SK-N-SH (cell line): ENCODE results near the gene ZNF865. TPM values are rescaled to one million over a fixed set of nuclear protein-coding genes. Genes with fewer than 3 reads are reported as not detected.

Experiments used
- CTCF ChIA-PET: fragments of 300-600, 350-600 bp; formaldehyde crosslinking; extraction: SDS; loops from one replicate; lab custom pipeline; 2021; lab: Yijun Ruan, JAX
- POLR2A ChIA-PET: fragments of 350-600 bp; sonication (Branson Sonifier 250); formaldehyde crosslinking; extraction: SDS; loops from one replicate; lab custom pipeline; 2020; ENCODE audit warnings: antibody characterized with exemption, inconsistent platforms; lab: Yijun Ruan, JAX
- DNase-seq: peaks from one replicate; pipeline ENCODE4 v3.0.0; 2012
- H2AFZ ChIP-seq: fragments of 200-600 bp; sonication (generic); 2 replicates; pipeline ENCODE4 v1.8.1; 2016; ENCODE audit warnings: antibody characterized with exemption, mild to moderate bottlenecking, low read depth
- H3F3A ChIP-seq: fragments of 200-600 bp; sonication (generic); replicated peaks from 2 replicates; pipeline ENCODE3; 2016; ENCODE audit warnings: antibody characterized with exemption, mild to moderate bottlenecking; ENCODE audit not compliant: insufficient read depth
- H3K27ac ChIP-seq, 2 experiments: fragments of 200-500 bp in 1 of 2; fragments of 200-600 bp in 1 of 2; sonication (Bioruptor generic) in 1 of 2; sonication (generic), shearing (Covaris generic) in 1 of 2; 2 replicates each; pipeline versions ENCODE4 v1.5.1 to v1.6.1; 2014 to 2016; ENCODE audit warnings: low read depth in 2 of 2, inconsistent platforms in 1 of 2, low read length in 1 of 2, mild to moderate bottlenecking in 1 of 2, mixed read lengths in 1 of 2
- H3K27me3 ChIP-seq: fragments of 200-600 bp; sonication (generic), shearing (Covaris generic); 2 replicates; pipeline ENCODE4 v1.6.1; 2016; ENCODE audit warnings: mixed run types; ENCODE audit not compliant: insufficient read depth
- H3K36me3 ChIP-seq, 2 experiments: fragments of 200-500 bp in 1 of 2; fragments of 200-600 bp in 1 of 2; sonication (Bioruptor generic) in 1 of 2; sonication (generic) in 1 of 2; replicated peaks in 1 of 2; 2 replicates each; pipeline versions ENCODE3 to v1.5.1; 2014 to 2016; ENCODE audit warnings: low read length in 1 of 2, mild to moderate bottlenecking in 1 of 2; ENCODE audit not compliant: insufficient read depth in 2 of 2, control insufficient read depth in 1 of 2
- H3K4me1 ChIP-seq, 2 experiments: fragments of 200-500 bp in 1 of 2; fragments of 200-600 bp in 1 of 2; sonication (Bioruptor generic) in 1 of 2; sonication (generic), shearing (Covaris generic) in 1 of 2; 2 replicates each; pipeline versions ENCODE4 v1.5.1 to v1.6.1; 2014 to 2016; ENCODE audit warnings: low read depth in 1 of 2, low read length in 1 of 2, mixed run types in 1 of 2; ENCODE audit not compliant: insufficient read depth in 2 of 2, control insufficient read depth in 1 of 2
- H3K4me2 ChIP-seq: fragments of 200-600 bp; sonication (generic), shearing (Covaris generic); 2 replicates; pipeline ENCODE4 v1.6.1; 2017; ENCODE audit warnings: mixed run types
- H3K4me3 ChIP-seq, 2 experiments: fragments of 200-500 bp in 1 of 2; fragments of 200-600 bp in 1 of 2; sonication (Bioruptor generic) in 1 of 2; sonication (generic), shearing (Covaris generic) in 1 of 2; 2 replicates each; pipeline versions ENCODE4 v1.5.1 to v1.8.1; 2014 to 2016; ENCODE audit warnings: low read depth in 2 of 2, inconsistent platforms in 1 of 2, low read length in 1 of 2, mild to moderate bottlenecking in 1 of 2, mixed read lengths in 1 of 2, moderate library complexity in 1 of 2
- H3K79me2 ChIP-seq: fragments of 200-600 bp; sonication (generic); 2 replicates; pipeline ENCODE4 v1.8.1; 2017; ENCODE audit warnings: mild to moderate bottlenecking; ENCODE audit not compliant: insufficient read depth
- H3K9ac ChIP-seq: fragments of 200-600 bp; sonication (generic); 2 replicates; pipeline ENCODE4 v1.6.1; 2017; ENCODE audit warnings: mixed run types
- H3K9me2 ChIP-seq: fragments of 200-600 bp; sonication (generic); 2 replicates; pipeline ENCODE4 v1.6.1; 2017; ENCODE audit warnings: mixed run types
- H3K9me3 ChIP-seq: fragments of 200-600 bp; sonication (generic); 2 replicates; pipeline ENCODE4 v1.6.1; 2017; ENCODE audit warnings: mixed run types, mild to moderate bottlenecking, moderate library complexity
- H4K20me1 ChIP-seq: fragments of 200-600 bp; sonication (generic); 2 replicates; pipeline ENCODE4 v1.6.1; 2017; ENCODE audit warnings: mild to moderate bottlenecking, mixed run types; ENCODE audit not compliant: insufficient read depth
- CHD2 ChIP-seq: fragments of 150-350 bp; IDR thresholded peaks from 2 replicates; pipeline ENCODE4 v1.6.1; 2018; ENCODE audit warnings: low read length; ENCODE audit not compliant: partially characterized antibody
- ELF1 ChIP-seq: IDR thresholded peaks from 2 replicates; pipeline ENCODE4 v1.4.0; 2012
- EP300 ChIP-seq, 2 experiments: IDR thresholded peaks; 2 replicates each; pipeline versions ENCODE4 v1.4.0 to v1.6.1; 2012; ENCODE audit warnings: borderline replicate concordance in 1 of 2, low read depth in 1 of 2, low read length in 1 of 2
- EZH2phosphoT487 ChIP-seq: fragments of 200-600 bp; sonication (generic); IDR thresholded peaks from 2 replicates; pipeline ENCODE4 v1.6.1; 2017; ENCODE audit warnings: low read depth, mixed run types, mild to moderate bottlenecking, antibody characterized with exemption, moderate library complexity, borderline replicate concordance
- FOSL2 ChIP-seq: IDR thresholded peaks from 2 replicates; pipeline ENCODE4 v1.4.0; 2012; ENCODE audit warnings: low read depth, mild to moderate bottlenecking, moderate library complexity, borderline replicate concordance
- GABPA ChIP-seq: IDR thresholded peaks from 2 replicates; pipeline ENCODE4 v1.4.0; 2012; ENCODE audit warnings: low read depth, mild to moderate bottlenecking
- IRF3 ChIP-seq: fragments of 150-350 bp; IDR thresholded peaks from 2 replicates; pipeline ENCODE4 v1.6.1; 2016; ENCODE audit warnings: mild to moderate bottlenecking, low read depth, low read length
- JUND ChIP-seq: IDR thresholded peaks from 2 replicates; pipeline ENCODE4 v1.4.0; 2012
- MAX ChIP-seq: IDR thresholded peaks from 2 replicates; pipeline ENCODE4 v1.4.0; 2012; ENCODE audit warnings: low read depth
- MXI1 ChIP-seq: IDR thresholded peaks from 2 replicates; pipeline ENCODE4 v1.6.1; 2012; ENCODE audit warnings: mild to moderate bottlenecking, low read depth, low read length, improper control_type of control experiment
- NRF1 ChIP-seq: IDR thresholded peaks from 2 replicates; pipeline ENCODE4 v1.6.1; 2012; ENCODE audit warnings: low read depth, mild to moderate bottlenecking, low read length
- PBX3 ChIP-seq: IDR thresholded peaks from 2 replicates; pipeline ENCODE4; 2012
- REST ChIP-seq: IDR thresholded peaks from 2 replicates; pipeline ENCODE4 v1.6.1; 2012; ENCODE audit warnings: mild to moderate bottlenecking, low read depth, low read length, moderate library complexity
- RFX5 ChIP-seq: IDR thresholded peaks from 2 replicates; pipeline ENCODE4 v1.6.1; 2012; ENCODE audit warnings: mild to moderate bottlenecking, improper control_type of control experiment, low read length
- SIN3A ChIP-seq: IDR thresholded peaks from 2 replicates; pipeline ENCODE4 v1.6.1; 2012; ENCODE audit warnings: low read depth, mild to moderate bottlenecking, low read length, moderate library complexity, borderline replicate concordance
- TAF1 ChIP-seq: IDR thresholded peaks from 2 replicates; pipeline ENCODE4 v1.6.1; 2012; ENCODE audit warnings: low read depth, mild to moderate bottlenecking, low read length, moderate library complexity, borderline replicate concordance
- TCF12 ChIP-seq: IDR thresholded peaks from 2 replicates; pipeline ENCODE4 v1.4.0; 2012
- TEAD4 ChIP-seq: IDR thresholded peaks from 2 replicates; pipeline ENCODE4 v1.4.0; 2012; ENCODE audit warnings: mild to moderate bottlenecking, borderline replicate concordance; ENCODE audit not compliant: insufficient read depth
- YY1 ChIP-seq: IDR thresholded peaks from 2 replicates; pipeline ENCODE4 v1.4.0; 2012; ENCODE audit warnings: low read depth, mild to moderate bottlenecking
- ZBTB33 ChIP-seq: IDR thresholded peaks from 2 replicates; pipeline ENCODE4 v1.4.0; 2012; ENCODE audit warnings: low read depth, borderline replicate concordance
- WGBS: methylation state at CpG from one replicate; pipeline ENCODE4 v1.1.6; 2017; ENCODE audit warnings: low lambda C conversion rate; 5-methylcytosine and 5-hydroxymethylcytosine counted together
- polyA plus RNA-seq, 3 experiments: library from polyadenylated mRNA; depleted of rRNA; stranded (reverse); fragments of >200 nt; gene quantifications; 2 replicates each; pipeline ENCODE4 v1.2.3, GENCODE V29; 2012

Gene ZNF865
- polyA plus RNA-seq, 1 of the 3 experiments (the other 2 are of a cell fraction), result 5.0 TPM

- TF ChIP-seq REST (0 out of 2 replicates have a peak, but pooled peaks have one; percentile 41), MXI1 (peak; percentile 52; the same call in 1 of the 2 replicates), EZH2phosphoT487 (no peak), MAX (peak; percentile 22; the same call in 1 of the 2 replicates), ELF1 (peak; percentile 87), JUND (no peak), YY1 (peak; percentile 97)
Measured at GRCh38 chr19:55599468-55599841, 6.0 kb upstream of the ZNF865 start, which contains the start of gene FIZ1 (continued).

- POLR2A ChIA-PET, result interaction anchor here (0.6 to 3.3 kb wide), 11 partner anchors 13 to 193 kb away, joined by 3 to 32 read pairs (median 4); partner anchors contain the start of genes U2AF2, UBE2S, ZNF579 and ZNF628
- peak within 1 kb of the TSS; percentile 99 for H3K9ac ChIP-seq
- H3K4me1 ChIP-seq, result peaks cover 9 to 17% of the 10 kb centered on the region in 2 experiments; a peak in 3 of 4 replicates
- CTCF ChIA-PET, result interaction anchor here (0.7 to 2.3 kb wide), 8 partner anchors 12 to 459 kb away, joined by 3 to 8 read pairs (median 4); partner anchors contain the start of gene ZNF628
- peak within 1 kb of the TSS; percentile 94 for H3K4me2 ChIP-seq
- peak within 1 kb of the TSS; percentile 67 to 91 for H3K4me3 ChIP-seq
- H4K20me1 ChIP-seq, result no peaks in the 10 kb centered on the region
- H3K9me2 ChIP-seq, result no peaks in the 10 kb centered on the region
- peaks cover 14 to 20% of the 10 kb centered on the region in 2 experiments for H3K36me3 ChIP-seq
- peaks cover 18% of the 10 kb centered on the region for H3K79me2 ChIP-seq
- DNase-seq, result peak; percentile 92
- no peaks in the 10 kb centered on the region for H3K9me3 ChIP-seq
- no peaks in the 10 kb centered on the region for H3K27me3 ChIP-seq
- H3K27ac ChIP-seq, result peak within 1 kb of the TSS; percentile 98 to 99
- H3F3A ChIP-seq, result peaks cover 26% of the 10 kb centered on the region
- peak within 1 kb of the TSS; percentile 90 for H2AFZ ChIP-seq
- WGBS, result under 1% methylated on average over 22 of the region's 97 CpGs
- TF ChIP-seq FOSL2 (no peak), IRF3 (0 out of 2 replicates have a peak, but pooled peaks have one; percentile 18), TCF12 (no peak), GABPA (peak; percentile 63), YY1 (peak; percentile 97), TEAD4 (no peak), PBX3 (peak; percentile 41; the same call in 1 of the 2 replicates), RFX5 (no peak), NRF1 (peak; percentile 57), MXI1 (peak; percentile 66), EP300 (IDR thresholded peaks at IDR 0.05; ENCODE audit: borderline replicate concordance in 1 of 2, low read depth in 1 of 2, low read length in 1 of 2) (peak in 1 of 2 experiments; percentile 36; a peak in 1 of 4 replicates), SIN3A (0 out of 2 replicates have a peak, but pooled peaks have one; percentile 36), ZBTB33 (peak; percentile 47; the same call in 1 of the 2 replicates), TAF1 (peak; percentile 49; the same call in 1 of the 2 replicates), ELF1 (peak; percentile 33; the same call in 1 of the 2 replicates), CHD2 (peak; percentile 73)
Measured at GRCh38 chr19:55599842-55600661, 5.4 kb upstream of the ZNF865 start, which contains the start of gene ZNF524. TSS of gene ZNF524 (plus strand) at chr19:55600288. CDS start at chr19:55602113, 1,825 bp downstream.
